Activated T-cell treated with anti-CD3 and anti-CD28 coated beads for 24 hours (primary cell): ENCODE results near the gene ZNF219.

Experiments
- DNase-seq: peaks from one replicate; pipeline ENCODE4 v3.0.0-alpha.2; 2020; ENCODE audit warnings: low read depth

The ZNF219 gene

DNA sequence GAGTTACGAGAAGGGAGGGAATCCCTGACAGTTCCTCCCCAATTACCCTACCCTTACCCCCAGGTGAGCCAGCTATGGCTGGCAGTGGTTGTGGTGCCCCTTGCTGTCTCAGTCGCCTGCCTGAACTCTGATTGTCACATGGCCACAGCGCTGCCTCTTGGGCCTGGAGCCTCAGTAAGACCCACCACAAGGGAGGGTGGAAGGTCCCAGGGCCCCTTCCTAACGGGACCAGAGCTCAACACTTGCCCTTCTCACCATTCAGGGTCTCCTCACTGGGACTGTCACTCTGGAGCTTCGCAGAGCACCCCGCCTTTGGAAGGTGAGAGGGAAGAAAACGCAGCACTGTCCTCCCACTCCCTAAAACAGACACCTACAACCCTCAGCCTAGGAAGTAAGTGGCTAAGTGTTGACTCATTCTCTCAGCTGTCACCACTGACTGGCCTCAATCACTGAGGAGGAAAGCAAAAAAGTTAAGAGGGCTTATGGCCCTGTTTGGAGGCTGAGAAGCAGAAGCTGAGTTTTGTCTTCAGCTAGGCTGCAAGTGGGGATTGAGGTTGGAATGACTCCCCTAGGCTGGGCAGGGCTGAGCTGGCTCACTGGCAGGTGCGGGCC, 3.5 kb upstream of the ZNF219 start:
- DNase-seq = no peak

DNA sequence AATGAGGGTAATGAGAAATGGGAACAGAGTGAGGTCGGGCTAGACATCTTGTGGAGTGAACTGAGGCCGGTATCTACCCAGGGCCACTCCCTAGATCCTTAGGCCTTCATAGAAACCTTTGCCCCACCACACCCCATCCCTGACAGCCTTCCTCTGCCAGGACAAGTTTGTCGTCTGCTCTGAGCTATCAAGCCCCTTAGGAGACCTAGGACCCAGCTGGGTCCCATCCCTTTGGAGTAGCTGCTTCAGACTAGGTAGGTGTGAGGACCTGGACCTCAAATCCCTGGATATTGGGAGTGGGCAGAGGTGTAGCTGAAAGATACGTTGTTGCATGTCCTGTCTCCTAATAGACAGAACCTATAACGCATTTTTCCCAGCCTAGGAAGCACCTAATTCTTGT, 2.5 kb upstream of the ZNF219 start, which contains the start of gene TMEM253:
TMEM253 (plus strand) TSS at position 136 of the 400 bp plus-strand sequence. CDS start 278 bp downstream, outside the sequence.
- DNase-seq = no peak

- no peak for DNase-seq
Measured at GRCh38 chr14:21099596-21099985, 1.1 kb upstream of the ZNF219 start.

GRCh38 chr14:21098892-21099595, 589 bp upstream of the ZNF219 start:
- DNase-seq = no peak

DNA sequence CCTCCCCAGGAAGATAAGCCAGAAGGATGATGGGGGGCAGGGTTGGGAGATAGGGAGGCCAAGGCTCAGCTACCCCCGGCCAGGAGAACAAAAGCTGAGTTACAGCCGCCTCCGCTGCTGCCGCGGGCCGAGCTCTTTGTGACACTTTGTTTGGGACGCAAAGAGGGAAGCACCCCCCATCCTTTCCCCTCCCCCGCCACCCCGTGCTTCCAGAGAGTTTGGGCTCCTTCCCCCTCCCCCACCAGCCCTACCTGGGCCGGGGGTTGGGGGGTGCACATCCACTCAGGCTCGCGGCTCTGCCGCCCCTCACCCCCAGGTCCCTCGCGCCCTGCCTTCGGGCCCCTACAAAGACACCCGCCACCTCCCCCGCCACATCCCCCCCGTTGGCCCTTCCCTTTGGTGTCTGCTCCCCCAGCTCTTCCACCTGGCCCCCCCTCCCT, 799 bp downstream of the ZNF219 start:
- DNase-seq = no peak

DNA sequence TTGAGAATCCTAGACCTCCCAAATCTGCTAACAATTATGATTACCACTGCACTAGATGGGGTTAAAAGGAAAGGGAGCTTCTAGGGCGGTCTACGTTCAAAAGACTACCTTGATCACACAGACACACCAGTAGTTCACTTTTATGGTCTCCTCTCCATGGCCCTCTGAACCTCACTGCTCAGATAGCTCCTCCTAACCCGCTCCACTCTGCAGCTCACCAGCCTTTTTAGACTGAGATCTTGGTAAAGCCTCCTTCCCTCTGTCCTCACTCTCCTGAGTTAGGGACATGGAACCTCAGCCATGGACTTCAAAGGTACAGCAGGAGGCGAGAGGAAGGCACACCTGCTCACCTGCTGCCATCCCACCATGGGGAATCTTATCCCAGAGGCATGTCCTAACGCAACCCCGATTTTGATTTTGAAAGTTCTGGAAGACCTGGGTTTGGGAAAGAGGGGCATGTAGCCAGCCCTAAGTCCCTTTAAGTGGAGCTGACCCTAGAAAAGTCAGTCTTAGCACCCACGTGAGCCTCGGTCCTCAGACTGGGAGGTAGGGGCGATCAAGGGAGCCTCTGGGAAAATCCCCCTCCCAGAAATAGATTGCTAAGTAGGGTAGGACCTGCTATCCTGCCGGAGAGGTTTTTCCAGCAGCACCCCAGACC, 1.3 kb downstream of the ZNF219 start:
- no peak for DNase-seq

GRCh38 chr14:21096438-21096837, 2.0 kb downstream of the ZNF219 start:
- no peak for DNase-seq

- DNase-seq = no peak
Measured at GRCh38 chr14:21095430-21096205, 2.8 kb downstream of the ZNF219 start.

GRCh38 chr14:21093769-21094681, 4.4 kb downstream of the ZNF219 start:
- DNase-seq = no peak

DNA sequence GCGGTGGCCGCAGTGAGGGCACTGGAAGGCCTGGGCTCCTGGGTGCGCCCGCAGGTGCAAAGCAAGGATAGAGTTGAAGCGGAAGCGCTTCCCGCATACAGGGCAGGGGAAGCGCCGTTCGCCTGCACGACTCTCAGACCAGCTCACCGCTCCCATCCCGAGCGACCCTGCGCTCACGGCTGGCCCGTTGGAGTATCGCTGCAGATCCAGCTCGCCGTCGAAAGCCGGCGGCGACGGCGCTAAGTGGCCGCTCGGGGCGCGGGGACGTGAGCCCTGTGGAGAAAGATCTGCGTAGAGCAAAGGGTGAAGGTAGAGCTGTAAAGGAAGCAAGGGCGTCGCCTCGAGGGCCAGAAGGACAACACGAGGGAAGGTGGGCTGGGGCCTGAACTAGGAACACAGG, 5.4 kb downstream of the ZNF219 start:
- no peak for DNase-seq

DNA sequence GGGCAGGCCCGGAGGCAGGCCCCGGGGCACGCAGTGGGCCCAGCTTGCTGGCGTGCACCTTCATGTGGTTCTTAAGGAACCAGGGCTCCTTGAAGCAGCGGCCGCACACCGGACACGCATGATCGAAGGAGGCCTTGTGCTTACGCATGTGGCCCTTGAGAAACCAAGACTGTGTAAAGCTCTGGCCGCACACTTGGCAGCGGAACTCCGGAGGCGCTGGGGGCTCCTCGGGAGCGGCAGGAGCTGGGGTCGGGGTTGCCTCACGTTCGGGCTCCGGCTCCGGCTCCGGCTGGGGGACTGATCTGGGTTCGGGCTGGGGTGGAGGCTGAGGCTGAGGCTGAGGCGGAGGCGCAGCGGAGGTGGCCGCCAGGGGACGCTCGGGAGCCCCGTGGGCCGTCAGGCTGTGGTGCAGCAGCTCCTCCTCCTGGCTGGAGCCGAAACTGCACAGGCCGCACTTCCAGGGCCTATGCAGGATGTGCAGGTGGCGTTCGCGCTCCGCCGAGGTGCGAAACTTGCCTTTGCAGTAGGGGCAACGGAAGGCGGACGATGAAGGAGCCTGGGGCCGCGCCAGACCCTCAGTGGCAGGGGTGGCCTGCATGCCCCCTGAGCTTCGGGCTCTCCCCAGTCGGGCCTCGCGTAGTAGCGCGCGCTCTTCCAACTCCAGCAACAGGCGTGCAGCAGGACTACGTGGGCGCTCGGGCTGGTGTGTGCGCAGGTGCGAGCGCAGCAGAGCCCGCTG, 6.0 kb downstream of the ZNF219 start:
- DNase-seq = peak; percentile 85

DNA sequence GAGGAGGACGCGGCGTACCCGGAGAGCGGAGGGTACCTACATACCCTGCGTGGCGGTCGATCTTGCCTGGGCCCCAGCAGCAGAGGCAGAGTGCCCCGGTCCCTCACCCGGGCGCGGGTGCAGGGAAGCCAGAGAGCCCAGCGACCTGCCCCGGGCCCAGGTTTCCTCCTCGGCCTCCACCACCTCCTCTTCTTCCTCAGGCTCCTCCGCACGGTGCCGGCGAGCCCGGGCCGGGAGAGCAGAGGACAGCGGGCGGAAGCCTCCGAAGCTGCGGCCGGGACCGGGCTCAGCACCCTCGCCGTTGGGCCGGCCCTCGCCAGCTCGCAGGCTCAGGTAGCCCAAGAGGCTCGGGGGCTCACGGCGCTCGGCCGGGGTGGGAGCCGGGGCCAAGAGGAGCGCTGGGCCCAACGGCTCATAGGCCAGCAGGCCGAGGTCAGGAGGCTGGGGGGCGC, 6.6 kb downstream of the ZNF219 start:
- DNase-seq = no peak

- DNase-seq = no peak
Measured at GRCh38 chr14:21090940-21091663, 7.4 kb downstream of the ZNF219 start.

- DNase-seq = no peak
Measured at GRCh38 chr14:21090194-21090939, 8.1 kb downstream of the ZNF219 start.

DNA sequence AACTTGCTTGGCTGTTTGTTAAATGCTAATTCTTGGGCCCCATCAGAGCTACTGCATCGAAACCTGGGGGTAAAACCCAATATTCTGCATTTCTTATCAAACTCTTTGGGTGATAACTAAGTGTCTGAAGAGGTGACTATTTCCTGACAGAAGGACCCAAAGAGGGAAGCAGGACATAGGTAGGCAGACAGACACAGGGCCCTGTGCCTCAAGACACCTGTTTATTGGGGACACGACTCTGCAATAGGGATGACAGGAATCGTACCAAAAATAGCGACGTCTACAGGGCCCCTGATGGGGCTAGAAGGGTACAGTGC, 8.6 kb downstream of the ZNF219 start:
- no peak for DNase-seq

DNA sequence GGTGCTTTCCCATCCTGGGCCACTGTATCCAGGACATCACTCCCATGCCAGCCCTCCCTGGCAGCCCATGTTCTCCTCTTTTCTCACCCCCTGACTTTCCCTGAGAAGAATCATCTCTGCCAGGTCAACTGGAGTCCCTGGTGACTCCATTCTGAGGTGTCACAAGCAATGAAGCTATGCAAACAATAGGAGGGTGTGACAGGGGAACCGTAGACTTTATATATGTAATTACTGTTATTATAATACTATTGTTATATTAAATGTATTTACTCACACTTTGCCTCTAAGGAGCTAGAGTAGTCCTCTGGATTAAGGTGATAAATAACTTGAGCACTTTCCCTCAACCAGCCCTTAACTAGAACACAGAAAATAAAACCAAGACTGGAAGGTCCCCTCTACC, 9.2 kb downstream of the ZNF219 start:
- DNase-seq = no peak

- DNase-seq = no peak
Measured at GRCh38 chr14:21088687-21089086, 9.8 kb downstream of the ZNF219 start.

GRCh38 chr14:21087294-21088091, 11.0 kb downstream of the ZNF219 start:
- DNase-seq = peak; percentile 33

GRCh38 chr14:21086908-21087293, 11.6 kb downstream of the ZNF219 start:
- DNase-seq = no peak
